MCF 10A (cell line): ENCODE results near the gene DHCR24. TPM values are rescaled to one million over a fixed set of nuclear protein-coding genes. Genes with fewer than 3 reads are reported as not detected.

Experiments used
- BruUV-seq: library from RNA; stranded (reverse); fragments of 400-500 nt; replicated peaks from 2 replicates; lab custom pipeline; 2021; lab: Mats Ljungman, UMichigan
- CTCF ChIA-PET: fragments of 300-600 bp; sonication (Branson Sonifier 250); formaldehyde crosslinking; extraction: SDS; loops from one replicate; lab custom pipeline; 2021; ENCODE audit warnings: antibody characterized with exemption, inconsistent platforms; lab: Yijun Ruan, JAX
- POLR2A ChIA-PET: fragments of 300-600, 350-650 bp; sonication (Branson Sonifier 250); formaldehyde crosslinking; extraction: SDS; loops from one replicate; lab custom pipeline; 2020; ENCODE audit warnings: antibody characterized with exemption, inconsistent platforms; lab: Yijun Ruan, JAX
- DNase-seq: peaks from one replicate; pipeline ENCODE4 v3.0.0-alpha.2; 2018; ENCODE audit not compliant: unreplicated experiment
- H3K27ac Mint-ChIP-seq: one replicate; pipeline ENCODE4 v1.8.0; 2022; ENCODE audit warnings: mild to moderate bottlenecking, low read depth, mixed read lengths; ENCODE audit not compliant: unreplicated experiment
- H3K27me3 Mint-ChIP-seq: one replicate; pipeline ENCODE4 v1.8.0; 2022; ENCODE audit warnings: mixed read lengths; ENCODE audit not compliant: insufficient read depth, unreplicated experiment
- H3K36me3 Mint-ChIP-seq: one replicate; pipeline ENCODE4 v1.8.0; 2022; ENCODE audit warnings: mild to moderate bottlenecking, moderate library complexity, mixed read lengths; ENCODE audit not compliant: insufficient read depth, unreplicated experiment
- H3K4me1 Mint-ChIP-seq: one replicate; pipeline ENCODE4 v1.8.0; 2022; ENCODE audit warnings: mixed read lengths; ENCODE audit not compliant: insufficient read depth, unreplicated experiment
- H3K4me3 Mint-ChIP-seq: one replicate; pipeline ENCODE4 v1.8.0; 2022; ENCODE audit warnings: mild to moderate bottlenecking, moderate library complexity, mixed read lengths; ENCODE audit not compliant: unreplicated experiment
- H3K9me3 Mint-ChIP-seq: one replicate; pipeline ENCODE4 v1.8.0; 2022; ENCODE audit warnings: mixed read lengths; ENCODE audit not compliant: unreplicated experiment
- CTCF ChIP-seq: fragments of 200-600 bp; IDR thresholded peaks from one replicate; pipeline ENCODE4 v1.8.0; 2022; ENCODE audit warnings: antibody characterized with exemption, mild to moderate bottlenecking; ENCODE audit not compliant: unreplicated experiment
- intact Hi-C: fragments of 100-400 bp; cut with micrococcal nuclease; formaldehyde crosslinking; loops from 2 replicates; pipeline ENCODE4 v1.14.1; 2022
- total RNA-seq: library from RNA; stranded (reverse); gene quantifications from 2 replicates; pipeline ENCODE4 v1.2.3, GENCODE V29; 2022

The DHCR24 gene
- total RNA-seq, 1 experiment from 2014 or later: 135 TPM

- peaks cover 11% of the 10 kb centered on the region for H3K27me3 Mint-ChIP-seq
- no peak for TF ChIP-seq CTCF
- intact Hi-C loops: no loop called here
- H3K36me3 Mint-ChIP-seq: no peaks in the 10 kb centered on the region
- no peak for DNase-seq
- no TSS peak for BruUV-seq
- H3K4me1 Mint-ChIP-seq: peaks cover 18% of the 10 kb centered on the region
- POLR2A ChIA-PET: interaction anchor here (6.4 kb wide), 1 partner anchor 40 kb away, joined by 40 read pairs; the partner anchor contains the start of gene DHCR24
- peak overlapping the region; percentile 40 for H3K27ac Mint-ChIP-seq
- CTCF ChIA-PET: interaction anchor here (1.0 to 6.8 kb wide), 2 partner anchors 18 to 23 kb away, joined by 3 to 39 read pairs; no protein-coding TSS in a partner anchor
- H3K4me3 Mint-ChIP-seq: no peak overlapping the region
- H3K9me3 Mint-ChIP-seq: no peaks in the 10 kb centered on the region
These were observed 40.0 kb upstream of the DHCR24 start for GRCh38 chr1:54926970-54927369.

- POLR2A ChIA-PET: interaction anchor here (0.6 to 2.5 kb wide), 12 partner anchors 9 to 1109 kb away, joined by 3 to 52 read pairs (median 4); partner anchors contain the start of gene DHCR24
- peak; percentile 60 for DNase-seq
These were observed 36.0 kb upstream of the DHCR24 start for GRCh38 chr1:54922921-54923421.

GRCh38 chr1:54922040-54922761 is 35.2 kb upstream of the DHCR24 start:
- CTCF ChIA-PET: interaction anchor here (0.5 to 1.9 kb wide), 6 partner anchors 8 to 785 kb away, joined by 3 to 7 read pairs (median 4); no protein-coding TSS in a partner anchor
- TF ChIP-seq CTCF: no peak

More at GRCh38 chr1:54922921-54923421, 36.0 kb upstream of the DHCR24 start:
- Mint-ChIP-seq H3K9me3 (no peaks in the 10 kb centered on the region), H3K4me3 (no peak overlapping the region), H3K4me1 (peaks cover 14% of the 10 kb centered on the region), H3K27me3 (peaks cover 18% of the 10 kb centered on the region), H3K27ac (peak overlapping the region; percentile 73), H3K36me3 (no peaks in the 10 kb centered on the region)
- TF ChIP-seq CTCF: no peak
- intact Hi-C loops: no loop called here
- CTCF ChIA-PET: interaction anchor here (0.9 to 1.9 kb wide), 4 partner anchors 14 to 99 kb away, joined by 3 to 7 read pairs (median 4); no protein-coding TSS in a partner anchor
- BruUV-seq: no TSS peak

More at GRCh38 chr1:54922040-54922761, 35.2 kb upstream of the DHCR24 start:
- H3K27me3 Mint-ChIP-seq: peaks cover 22% of the 10 kb centered on the region
- intact Hi-C loops: no loop called here
- DNase-seq: no peak
- POLR2A ChIA-PET: interaction anchor here (0.6 to 2.5 kb wide), 12 partner anchors 10 to 1110 kb away, joined by 3 to 52 read pairs (median 4); partner anchors contain the start of gene DHCR24
- H3K4me1 Mint-ChIP-seq: peaks cover 8% of the 10 kb centered on the region
- H3K27ac Mint-ChIP-seq: no peak overlapping the region
- no TSS peak for BruUV-seq
- H3K36me3 Mint-ChIP-seq: no peaks in the 10 kb centered on the region
- no peak overlapping the region for H3K4me3 Mint-ChIP-seq
- no peaks in the 10 kb centered on the region for H3K9me3 Mint-ChIP-seq
